ENCODE measurements around the gene STEAP1B.
"Not testable (repeated sequence)": the region's sequence is repeated elsewhere in the genome, so short reads cannot be mapped to it uniquely, and the experiment has no call there.

Gene STEAP1B

DNA sequence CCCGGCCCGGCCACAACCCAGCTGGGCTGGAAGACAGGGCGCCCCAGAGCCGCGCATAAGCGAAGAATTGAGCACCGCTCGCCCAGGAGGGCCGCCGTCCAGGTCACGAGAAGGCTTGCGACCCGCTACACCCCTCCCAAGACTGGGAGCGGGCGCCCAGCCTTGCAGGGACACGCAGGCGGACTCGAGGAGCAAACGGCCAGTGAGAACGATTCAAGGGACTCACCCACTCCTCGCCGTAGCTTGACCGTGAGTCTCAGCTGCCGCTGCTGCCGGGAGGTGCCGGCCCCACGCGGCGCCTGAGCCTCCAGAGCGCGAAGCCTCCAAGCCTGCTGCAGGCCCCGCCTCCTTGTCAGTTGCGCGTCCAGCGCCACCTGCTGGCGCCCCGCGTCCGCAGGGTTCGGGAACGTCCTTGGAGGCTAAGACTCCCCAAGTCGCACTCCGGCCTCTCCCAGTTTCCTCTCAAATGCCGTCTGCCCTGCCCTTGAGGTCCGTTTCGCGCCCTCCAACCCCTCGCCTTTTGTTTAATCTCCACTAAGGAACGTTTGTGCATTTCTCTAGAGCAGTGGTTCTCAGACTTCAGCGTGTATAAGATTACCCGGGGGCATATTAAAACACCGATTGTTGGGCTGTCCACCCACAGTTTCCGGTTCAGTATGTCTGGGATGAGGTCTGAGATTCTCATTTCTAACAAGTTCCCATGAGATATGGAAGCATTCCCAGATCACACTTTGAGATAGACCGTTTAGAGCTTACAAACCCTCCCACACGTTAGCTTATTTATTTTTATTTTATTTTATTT, at the start of gene STEAP1B:
STEAP1B (minus strand) TSS at position 301 of the 802 bp plus-strand sequence. CDS start 5,333 bp downstream, outside the sequence.
- peak within 1 kb of the TSS in 2 of 21 experiments; percentile 49 to 57 for H3K27ac ChIP-seq
- peak within 1 kb of the TSS in 6 of 7 experiments; percentile 5 to 26 (median 8) for H3K4me3 ChIP-seq

DNA sequence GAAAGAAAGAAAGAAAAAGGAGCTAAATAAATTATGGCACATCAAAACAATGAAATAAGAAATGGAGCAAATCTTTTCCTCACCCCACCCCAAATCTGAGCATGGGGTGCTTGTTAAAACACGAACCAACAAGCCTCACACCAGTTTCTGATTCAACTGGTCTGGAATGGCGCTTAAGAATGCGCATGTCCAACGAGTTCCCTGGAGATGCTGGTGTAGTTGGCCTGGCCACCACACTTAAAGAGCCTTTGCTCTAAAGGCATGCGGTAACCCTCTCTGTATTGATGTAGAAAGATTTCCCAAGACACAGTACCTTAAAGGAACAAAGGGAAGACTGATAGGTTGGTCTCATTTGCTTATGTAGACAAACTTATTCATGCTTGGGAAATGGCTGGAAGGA, 49.1 kb upstream of the STEAP1B start:
- Histone ChIP-seq H3K4me3 (no peak overlapping the region), H3K27ac (no peak overlapping the region)

DNA sequence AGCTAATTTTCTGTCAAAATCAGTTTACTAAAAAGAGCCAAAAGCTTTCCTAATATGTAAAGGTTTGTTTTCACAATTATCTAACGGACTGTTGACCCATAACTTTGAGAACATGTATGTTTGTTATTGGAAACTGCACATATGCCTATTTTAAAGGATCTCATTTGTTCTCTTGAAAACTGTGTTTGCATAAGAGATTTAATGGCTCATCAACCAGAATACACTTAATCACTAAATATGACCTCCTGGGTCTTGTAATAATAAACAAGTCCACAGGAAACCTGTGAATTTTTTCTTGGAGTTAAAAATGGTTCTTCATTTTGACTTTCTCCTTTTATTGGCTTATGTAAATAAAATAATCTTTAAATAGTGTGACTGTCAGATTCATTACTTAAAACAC, 48.3 kb upstream of the STEAP1B start:
- Histone ChIP-seq H3K27ac (no peak overlapping the region), H3K4me3 (no peak overlapping the region)

DNA sequence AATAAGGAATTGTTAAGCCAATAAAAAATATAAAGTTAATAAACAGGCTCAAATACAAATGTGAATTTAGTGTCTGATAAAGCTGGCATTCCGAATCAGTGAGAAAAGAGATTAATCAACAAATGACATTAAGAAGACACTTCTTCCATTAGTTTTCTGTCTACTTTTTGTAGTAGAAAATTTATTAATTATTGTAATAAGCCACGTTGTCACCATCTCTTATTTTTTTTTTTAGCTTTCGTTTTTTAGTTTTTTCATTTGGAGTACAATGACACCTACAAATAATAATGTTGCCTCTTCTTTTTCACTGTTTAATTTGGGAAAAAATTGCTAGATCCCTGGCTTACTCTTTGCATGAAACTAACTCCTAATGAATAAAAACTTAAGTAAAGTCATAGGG, 46.8 kb upstream of the STEAP1B start:
- no peak overlapping the region for H3K4me3 ChIP-seq
- no peak overlapping the region for H3K27ac ChIP-seq

DNA sequence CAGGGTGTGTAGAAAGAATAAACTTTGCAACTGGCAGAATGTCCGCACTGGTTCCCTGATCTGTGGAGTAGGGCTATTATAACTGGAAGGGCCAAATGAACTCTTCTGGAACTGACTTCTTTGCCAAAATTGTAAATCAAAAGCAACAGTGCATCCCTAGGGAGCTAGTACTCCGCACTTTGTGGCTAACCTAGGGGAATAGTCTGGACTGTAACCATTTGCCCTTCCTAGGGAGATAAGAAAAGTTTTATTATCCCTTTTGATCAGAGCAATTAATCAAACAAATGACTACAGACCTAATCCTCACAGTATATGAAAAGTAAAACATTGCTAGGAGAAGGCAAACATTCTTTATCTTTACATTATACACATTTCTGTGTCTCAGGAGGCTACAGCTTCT, 45.5 kb upstream of the STEAP1B start:
- no peak overlapping the region for H3K4me3 ChIP-seq
- H3K27ac ChIP-seq: no peak overlapping the region

DNA sequence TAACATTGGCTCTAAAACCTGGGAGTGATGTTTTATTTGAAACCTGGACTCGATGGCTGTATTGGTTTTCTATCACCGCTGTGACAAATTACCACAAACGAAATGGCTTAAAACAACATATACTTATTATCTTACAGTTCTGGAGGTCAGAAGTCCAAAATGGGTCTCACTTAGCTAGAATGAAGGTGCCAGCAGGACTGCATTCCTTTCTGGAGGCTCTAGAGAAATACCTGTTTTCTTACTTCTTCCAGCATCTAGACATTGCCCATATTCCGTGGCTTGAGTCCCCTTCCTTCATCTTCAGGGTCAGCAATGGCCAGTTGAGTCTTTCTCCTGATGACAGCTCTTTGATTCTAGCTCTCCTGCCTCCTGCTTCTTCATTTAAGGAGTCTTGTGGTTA, 44.3 kb upstream of the STEAP1B start:
- H3K4me3 ChIP-seq: no peak overlapping the region
- no peak overlapping the region for H3K27ac ChIP-seq

DNA sequence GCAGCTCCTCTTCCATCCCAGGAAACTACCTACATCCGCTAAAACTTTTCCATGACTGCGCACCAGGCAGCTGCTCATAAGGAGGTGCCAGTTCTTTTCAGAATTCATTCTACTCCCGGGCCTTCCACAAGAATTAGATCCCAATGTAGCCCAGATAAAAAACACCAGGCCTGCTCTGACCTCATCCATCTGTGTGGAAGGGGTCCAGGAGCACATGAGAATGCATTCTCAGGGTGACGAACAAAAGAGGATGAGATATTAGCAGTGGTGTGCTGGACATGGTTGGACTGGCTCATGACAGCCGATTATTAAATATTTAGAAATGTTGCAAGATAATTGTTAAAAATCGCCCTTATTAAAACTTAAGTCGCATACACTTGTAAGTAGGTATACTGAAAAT, 43.2 kb upstream of the STEAP1B start:
- no peak overlapping the region for H3K4me3 ChIP-seq
- H3K27ac ChIP-seq: no peak overlapping the region

DNA sequence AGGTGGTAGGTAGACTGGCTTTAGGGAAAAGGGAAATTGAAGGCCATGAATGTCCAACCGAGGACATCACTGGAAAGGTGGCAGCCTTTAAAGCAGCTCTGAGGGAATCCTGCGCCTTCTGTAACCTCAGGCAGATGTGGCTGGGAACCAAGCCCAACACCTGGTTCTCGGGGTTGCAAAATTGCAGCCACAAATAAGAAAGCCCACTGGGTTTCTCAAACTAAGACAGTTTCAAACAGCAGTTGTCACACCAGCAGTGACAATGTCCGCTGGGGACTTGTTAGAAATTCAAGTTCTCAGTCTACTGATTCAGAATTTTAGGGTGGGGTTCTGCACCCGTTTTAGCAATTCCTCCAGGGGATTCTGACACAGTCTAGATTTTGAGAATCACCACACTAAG, 42.7 kb upstream of the STEAP1B start:
- H3K27ac ChIP-seq: no peak overlapping the region
- no peak overlapping the region for H3K4me3 ChIP-seq

DNA sequence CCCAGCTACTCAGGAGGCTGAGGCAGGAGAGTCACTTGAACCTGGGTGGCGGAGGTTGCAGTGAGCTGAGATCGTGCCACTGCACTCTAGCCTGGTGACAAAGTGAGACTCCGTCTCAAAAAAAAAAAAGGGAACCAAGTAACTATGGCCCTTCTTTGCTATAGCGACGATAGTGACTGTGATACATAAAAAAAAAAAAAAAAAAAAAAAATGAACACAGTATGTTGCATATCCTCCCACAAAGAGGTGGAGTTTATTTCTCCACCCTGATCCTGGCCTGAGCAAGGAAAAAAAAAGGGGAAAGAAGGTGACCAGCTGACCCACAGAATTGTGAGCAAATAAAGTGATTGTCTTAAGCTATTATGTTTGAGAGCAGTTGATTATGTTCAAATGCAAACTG, 42.3 kb upstream of the STEAP1B start:
- Histone ChIP-seq H3K27ac (no peak overlapping the region), H3K4me3 (no peak overlapping the region)

DNA sequence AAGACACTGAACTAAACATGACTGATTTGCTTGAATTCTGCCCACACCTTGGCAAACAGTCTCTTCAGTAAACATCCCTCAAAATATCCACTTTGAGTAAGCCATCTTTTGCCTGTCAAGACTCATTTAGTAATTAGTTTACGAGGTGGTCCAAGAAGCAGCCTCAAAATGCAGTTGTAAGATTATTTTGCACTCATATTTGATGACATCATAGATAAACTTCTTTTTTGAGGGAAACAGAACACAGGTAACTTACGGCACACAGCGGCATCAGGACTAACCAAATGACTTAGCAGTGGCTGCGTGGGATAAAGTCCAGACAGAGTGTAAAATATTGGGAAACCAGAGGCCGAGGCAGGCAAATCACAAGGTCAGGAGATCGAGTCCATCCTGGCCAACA, 41.8 kb upstream of the STEAP1B start:
- Histone ChIP-seq H3K27ac (no peak overlapping the region), H3K4me3 (no peak overlapping the region)

DNA sequence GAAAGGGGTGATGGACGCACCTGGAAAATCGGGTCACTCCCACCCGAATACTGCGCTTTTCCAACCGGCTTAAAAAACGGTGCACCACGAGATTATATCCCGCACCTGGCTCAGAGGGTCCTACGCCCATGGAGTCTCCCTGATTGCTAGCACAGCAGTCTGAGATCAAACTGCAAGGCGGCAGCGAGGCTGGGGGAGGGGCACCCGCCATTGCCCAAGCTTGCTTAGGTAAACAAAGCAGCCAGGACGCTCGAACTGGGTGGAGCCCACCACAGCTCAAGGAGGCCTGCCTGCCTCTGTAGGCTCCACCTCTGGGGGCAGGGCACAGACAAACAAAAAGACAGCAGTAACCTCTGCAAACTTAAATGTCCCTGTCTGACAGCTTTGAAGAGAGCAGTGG, 28.5 kb upstream of the STEAP1B start:
- not testable (repeated sequence) for H3K27ac ChIP-seq, H3K4me3 ChIP-seq

DNA sequence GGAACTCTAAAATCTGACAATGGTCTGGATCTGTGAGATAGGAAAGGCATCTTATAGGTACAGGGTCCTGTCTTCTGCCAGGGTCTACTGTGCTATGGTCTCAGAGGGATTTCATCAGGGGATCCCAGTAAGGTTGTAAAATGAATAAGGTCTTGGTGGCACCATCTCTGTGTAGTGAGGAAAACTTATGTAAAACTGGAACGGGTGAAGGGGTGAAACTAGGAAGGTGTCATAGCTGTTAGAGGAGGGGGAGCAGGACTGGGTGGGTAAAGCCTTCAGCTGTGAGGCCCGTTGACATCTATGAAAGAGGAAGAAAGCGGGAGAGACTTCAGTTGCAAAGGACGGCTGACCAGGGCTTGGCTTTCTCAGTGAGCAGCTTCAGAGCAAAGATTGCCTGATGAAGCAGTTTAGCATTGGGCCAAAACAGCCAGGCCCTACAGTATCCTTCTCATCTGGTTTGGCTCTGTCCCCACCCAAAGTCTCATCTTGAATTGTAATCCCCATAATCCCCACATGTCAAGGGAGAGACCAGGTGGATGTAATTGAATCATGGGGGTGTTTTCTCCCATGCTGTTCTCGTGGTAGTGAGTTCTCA, 24.5 kb upstream of the STEAP1B start:
- not testable (repeated sequence) for H3K4me3 ChIP-seq, H3K27ac ChIP-seq

DNA sequence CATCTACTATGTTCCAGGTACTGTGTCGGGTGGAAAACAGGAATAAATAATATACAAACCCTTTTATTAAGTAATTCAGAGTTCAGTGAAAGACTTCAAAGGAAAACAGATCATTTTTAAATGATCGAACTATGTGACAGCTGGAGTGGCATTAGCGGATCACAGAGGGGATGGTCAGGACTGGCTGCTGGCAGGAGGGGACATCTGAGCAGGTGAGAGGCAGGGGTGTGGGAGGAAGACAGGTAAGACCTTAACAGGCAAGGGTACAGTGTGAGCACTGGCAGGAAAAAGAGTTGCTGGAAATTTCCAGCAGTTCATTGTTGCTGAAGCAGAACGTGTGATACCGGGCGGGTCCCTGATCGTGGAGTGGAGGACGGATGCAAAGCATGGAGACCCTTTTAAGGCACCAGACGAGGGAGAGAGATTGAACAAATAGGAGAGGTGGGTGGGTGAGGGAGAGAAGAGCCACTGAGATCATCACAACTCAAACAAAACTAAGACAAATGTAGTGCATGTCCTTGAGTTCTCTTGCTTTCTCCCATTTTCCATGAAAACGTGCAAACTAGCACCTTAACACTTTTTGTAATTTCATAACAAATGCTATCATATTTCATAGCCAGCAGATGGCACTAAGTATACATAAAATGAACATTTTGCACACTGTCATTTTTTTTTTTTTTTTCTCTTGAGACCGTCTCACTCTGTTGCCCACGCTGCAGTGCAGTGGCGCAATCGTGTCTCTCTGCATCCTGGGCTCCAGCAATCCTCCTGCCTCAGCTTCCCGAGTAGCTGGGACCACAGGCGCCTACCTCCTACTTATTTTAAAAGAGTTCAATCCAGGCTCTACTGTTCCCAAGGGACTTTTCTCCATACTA, 23.7 kb upstream of the STEAP1B start:
- not testable (repeated sequence) for H3K4me3 ChIP-seq, H3K27ac ChIP-seq

DNA sequence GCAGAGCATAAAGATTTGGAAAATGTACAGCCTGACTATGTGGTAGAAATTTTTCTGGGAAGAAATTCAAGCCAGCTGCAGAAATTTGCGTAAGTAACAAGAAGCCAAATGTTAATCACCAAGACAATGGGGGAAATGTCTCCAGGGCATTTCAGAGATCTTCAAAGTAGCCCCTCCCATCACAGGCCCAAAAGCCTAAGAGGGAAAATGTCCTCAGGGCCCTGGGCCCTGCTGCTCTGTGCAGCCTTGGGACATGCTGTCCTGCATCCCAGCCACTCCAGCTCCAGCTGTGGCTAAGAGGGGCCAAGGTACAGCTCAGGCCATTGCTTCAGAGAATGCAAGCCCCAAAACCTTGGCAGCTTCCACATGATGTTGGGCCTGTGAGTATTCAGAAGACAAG, 19.6 kb upstream of the STEAP1B start:
- not testable (repeated sequence) for H3K27ac ChIP-seq, H3K4me3 ChIP-seq

DNA sequence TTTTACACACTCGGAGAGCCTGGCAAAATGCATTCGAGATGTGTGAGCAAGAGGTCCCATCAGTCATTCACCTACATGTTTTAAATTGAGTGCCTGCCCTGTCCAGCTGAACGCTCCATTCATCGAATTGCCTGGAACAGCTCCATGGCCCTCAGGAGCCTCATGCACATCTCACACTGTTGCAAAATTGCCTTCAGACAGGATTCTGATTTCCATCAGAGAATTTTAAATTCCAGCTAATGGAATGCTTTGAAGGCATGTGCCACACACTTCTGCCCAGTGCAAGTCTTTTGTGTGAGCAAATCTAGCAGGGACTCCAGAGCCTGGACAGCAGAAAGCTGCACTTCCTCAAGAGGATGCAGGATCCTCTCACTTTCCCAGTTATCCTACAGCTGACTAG, 17.0 kb upstream of the STEAP1B start:
- H3K4me3 ChIP-seq, H3K27ac ChIP-seq: not testable (repeated sequence)

DNA sequence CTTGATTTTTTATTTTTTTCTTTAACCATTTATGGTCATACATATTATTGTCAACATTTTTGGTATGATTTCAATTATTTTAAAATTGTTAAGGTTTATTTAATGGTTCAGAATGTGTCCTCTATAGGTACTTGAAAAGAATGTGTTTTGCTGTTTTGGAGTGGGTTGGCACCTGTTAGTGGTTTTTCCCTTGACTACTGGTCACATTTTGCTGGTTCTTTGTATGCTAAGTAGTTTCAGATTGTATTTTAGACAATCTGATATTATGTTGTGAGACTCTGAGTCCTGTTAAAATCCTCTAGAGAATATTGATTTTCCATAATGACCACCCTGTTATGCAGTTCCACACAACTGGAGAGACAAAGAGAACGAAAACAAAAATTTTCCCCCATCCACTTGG, 15.0 kb upstream of the STEAP1B start:
- H3K27ac ChIP-seq, H3K4me3 ChIP-seq: not testable (repeated sequence)

DNA sequence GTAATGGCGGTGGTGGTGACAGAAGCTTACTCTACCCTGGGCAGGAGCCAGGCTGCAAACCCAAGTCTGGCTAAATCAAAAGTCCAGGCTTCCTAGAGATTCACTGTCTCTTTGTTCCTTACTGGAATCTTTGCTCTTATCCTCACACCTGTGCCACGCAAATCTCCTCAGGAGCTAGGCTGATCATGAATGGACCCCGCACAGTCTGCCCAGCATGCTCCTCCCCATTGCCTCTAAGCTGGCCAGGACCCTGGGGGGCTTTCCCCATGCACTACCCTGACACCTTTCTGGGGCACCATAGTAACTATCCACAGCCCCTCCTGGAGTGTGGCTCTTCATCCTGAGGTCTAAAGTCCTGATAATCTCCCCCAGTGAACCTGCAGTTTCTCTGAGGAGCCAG, 7.3 kb upstream of the STEAP1B start:
- not testable (repeated sequence) for H3K4me3 ChIP-seq

DNA sequence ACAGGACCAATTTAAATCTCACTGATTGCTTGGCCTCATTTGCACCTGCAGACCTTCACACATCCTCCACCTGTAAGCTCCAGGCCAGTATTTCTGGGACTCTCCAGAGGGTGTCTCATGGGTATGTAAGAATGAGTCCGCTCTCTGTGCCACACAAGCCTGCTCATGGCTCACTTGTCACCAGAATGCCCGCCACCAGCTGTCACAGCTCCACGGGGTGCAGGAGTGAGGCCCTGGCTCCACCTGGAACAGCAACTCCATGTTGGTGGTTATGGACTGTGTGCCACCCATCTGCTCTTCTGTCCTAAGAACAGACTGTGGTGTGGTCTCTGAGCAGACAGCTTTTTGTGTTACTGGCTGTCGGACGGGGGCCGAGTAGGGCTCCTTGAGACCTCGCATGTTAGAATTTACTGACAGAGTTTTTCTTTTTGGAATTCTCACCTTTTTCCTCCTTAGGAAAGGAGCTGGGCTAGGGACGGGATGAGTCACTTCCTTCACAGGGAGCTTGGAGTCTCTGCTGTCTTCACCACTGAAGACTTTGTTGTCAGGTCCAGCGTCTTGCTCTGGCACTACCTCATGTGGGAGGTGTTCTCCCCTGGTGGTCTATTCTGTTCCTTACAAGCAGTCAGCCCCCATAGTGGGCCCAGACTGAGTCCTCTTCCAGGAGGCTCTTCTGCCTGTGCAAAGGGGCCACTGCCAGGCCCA, 6.5 kb upstream of the STEAP1B start:
- not testable (repeated sequence) for H3K4me3 ChIP-seq, H3K27ac ChIP-seq

More for the DNA sequence above, 7.3 kb upstream of the STEAP1B start:
- H3K27ac ChIP-seq: not testable (repeated sequence)

DNA sequence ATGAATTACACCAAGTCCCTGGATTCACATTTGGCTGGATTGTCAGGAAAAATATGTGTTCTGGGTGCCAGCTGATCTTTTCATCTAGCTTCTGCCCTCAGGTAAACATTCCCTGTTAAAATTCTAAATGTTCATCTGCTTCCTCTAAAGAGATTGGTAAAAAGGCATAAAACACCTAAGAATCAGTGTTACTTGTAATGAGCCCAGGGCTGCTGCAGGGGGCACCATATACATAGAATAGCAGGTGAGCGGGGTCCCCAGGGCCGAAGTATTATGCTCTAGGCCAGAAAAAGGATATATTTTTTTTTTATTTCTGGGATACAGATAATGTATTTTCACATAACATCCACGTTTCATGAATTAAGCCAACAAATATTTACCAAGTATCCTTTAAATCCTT, 4.5 kb upstream of the STEAP1B start:
- not testable (repeated sequence) for H3K4me3 ChIP-seq, H3K27ac ChIP-seq

DNA sequence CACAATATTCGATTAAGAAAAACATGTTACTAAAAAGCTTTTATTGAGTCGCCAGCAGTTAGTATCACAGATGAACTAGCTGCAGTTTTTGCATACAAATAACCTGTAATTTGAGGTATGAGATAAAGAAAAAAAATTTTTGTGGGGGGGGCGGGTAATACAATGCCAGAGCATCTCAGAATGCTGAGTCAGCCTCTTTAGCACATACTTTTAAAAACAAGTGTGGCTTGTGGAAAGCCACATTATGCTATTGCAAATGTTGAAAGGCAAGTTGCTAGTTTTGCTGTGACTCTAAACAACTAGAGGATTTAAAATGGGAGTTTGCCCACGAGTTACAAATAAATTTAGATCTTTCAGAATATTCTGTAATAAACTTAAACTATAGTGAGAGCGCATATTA, 2.1 kb upstream of the STEAP1B start:
- H3K27ac ChIP-seq, H3K4me3 ChIP-seq: not testable (repeated sequence)

Measured in skin epidermis (tissue), 12 donors.